SW480 (cell line): ENCODE data around the gene FAM131C.

Experiments used
- DNase-seq: peaks from one replicate; pipeline ENCODE4 v3.0.0-alpha.2; 2016; ENCODE audit warnings: low spot score

FAM131C gene

GRCh38 chr1:16101623-16102022 lies 28.2 kb upstream of the FAM131C start:
- no peak for DNase-seq

DNA sequence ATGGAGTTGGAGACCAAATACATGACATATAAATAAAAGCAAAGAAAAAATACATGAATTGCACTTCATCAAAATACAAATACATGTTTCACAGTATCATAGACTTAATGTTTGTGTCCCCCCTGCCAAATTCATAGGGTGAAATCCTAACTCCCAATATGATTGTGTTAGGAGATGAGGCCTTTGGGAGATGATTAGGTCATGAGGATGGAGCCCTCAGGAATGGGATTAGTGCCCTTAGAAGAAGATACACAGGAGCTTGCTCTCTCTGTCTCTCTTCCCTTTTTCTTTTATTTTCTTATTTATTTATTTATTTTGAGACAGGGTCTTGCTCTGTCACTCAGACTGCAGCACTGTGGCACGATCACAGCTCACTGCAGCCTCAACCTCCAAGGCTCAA lies 26.0 kb upstream of the FAM131C start:
- DNase-seq, result no peak

- DNase-seq, result no peak
Measured at GRCh38 chr1:16095447-16095846, 22.0 kb upstream of the FAM131C start.

DNA sequence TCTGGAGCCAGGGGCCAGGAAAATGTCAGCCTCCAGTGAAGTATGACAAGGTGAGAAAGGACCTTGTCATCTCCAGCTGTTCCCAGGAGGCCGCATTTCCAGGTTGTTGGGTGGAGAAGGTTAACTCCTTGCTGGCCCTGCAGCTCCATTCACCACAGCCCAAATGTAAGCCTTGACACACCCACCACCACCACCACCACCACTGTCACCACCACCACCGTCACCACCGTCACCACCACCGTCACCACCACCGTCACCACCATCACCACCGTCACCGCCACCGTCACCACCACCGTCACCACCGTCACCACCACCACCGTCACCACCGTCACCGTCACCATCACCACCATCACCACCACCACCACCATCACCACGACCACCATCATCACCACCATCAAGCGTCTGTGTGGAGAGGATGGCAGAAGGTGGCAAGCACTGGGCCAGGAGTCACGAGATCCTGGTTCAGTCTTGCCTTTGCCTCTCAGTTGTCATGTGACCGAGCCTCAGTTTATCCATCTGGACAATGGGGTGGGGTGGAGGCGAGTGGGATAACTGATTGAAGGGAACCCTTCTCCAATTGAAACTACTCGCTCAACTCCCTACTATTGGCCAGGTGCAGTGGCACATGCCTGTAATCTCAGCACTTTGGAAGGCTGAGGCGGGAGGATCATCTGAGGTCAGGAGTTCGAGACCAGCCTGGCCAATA lies 21.2 kb upstream of the FAM131C start:
- DNase-seq, result no peak

DNA sequence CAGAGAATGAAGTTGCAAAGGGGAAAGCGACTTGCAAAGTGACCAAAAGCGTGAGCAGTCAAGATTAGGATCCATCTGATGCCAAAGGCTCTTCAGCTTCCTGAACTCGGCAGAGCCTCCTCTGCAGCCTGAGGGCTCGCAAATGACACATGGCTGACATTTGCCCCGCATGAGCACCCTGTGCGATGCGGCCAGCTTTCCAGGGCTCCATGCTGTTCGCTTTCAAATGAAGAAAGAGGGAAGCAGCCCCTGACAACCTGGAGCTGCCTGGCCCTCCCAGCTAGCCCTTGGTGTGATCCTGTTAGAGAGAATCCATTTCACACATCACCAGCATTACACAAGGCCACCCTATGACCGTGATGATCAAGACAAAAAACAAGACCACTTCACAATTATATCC lies 20.2 kb upstream of the FAM131C start:
- DNase-seq, result no peak

GRCh38 chr1:16092923-16093511 lies 19.6 kb upstream of the FAM131C start:
- DNase-seq, result no peak

DNA sequence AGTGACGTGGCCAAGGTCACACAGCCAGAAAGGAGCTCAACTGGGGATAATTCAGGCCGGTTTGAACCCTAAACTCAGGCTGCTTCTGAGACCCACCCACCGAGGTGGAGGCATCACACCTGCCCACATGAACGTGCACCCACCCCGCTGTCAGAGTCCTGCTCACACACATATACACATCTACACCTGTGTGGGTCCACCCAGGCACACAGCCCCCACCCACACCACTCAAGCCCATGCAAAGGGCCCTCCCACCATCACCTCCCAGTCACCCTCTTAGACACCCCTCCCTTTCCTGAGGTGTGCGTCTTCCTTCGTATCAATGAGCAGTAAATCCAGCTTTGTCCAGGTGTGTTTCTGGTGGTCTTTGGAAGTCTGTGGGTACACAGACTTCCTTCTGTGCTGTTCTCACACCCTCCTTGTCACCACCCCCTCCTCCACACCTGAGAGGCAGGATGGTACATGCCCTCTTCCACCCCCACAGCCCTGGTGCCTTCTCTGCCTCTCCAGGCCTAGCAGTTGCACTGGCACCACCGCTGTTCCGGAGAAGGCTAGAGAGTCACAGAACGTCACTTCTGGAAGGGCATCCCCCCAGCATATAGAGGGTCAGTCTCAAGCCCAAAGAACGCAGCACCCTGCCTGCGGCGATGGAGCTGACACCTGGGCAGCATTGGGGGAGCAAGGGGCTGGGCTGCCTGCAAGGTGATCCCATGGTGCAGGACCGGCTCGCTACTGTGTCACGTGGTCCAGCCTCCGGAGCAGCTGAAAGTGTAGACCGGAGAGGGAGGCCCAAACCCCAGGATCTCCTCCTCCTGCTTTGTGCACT lies 18.9 kb upstream of the FAM131C start:
- DNase-seq, result no peak

GRCh38 chr1:16091296-16091695 lies 17.8 kb upstream of the FAM131C start:
- no peak for DNase-seq

DNA sequence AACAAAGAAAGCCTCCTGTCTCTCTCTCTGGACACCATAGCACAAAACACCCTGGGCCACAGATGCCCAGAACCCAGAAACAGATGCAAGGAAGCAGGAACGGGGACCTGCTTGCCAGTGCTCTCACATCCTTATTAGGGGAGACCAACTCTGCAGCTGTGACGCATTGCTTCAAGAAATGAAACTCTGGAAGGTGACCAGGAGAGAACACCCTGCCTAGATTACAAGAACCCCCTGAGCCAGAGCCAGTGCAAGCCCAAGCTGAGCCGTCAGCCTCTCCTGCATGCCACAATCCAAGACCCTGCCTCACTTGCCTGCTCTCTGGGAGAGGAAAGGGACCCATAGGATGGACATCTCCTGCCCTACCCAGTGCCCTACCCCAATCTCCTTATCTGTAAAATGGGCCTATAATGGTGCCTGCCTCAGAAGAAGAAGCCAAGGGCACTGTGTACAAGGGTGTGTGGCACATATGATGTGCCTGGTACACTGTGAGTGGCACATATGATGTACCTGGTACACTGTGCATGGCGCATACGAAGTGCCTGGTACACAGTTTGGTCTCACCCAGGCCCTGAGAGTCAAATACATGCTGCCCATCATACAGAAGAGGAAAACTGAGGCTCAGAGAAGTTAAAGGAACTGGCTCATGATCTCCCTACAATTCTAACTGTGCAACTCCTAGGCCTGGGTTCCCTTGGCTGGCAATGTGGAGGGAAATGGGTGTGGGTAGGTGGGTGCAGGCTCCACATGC lies 16.8 kb upstream of the FAM131C start:
- no peak for DNase-seq

DNA sequence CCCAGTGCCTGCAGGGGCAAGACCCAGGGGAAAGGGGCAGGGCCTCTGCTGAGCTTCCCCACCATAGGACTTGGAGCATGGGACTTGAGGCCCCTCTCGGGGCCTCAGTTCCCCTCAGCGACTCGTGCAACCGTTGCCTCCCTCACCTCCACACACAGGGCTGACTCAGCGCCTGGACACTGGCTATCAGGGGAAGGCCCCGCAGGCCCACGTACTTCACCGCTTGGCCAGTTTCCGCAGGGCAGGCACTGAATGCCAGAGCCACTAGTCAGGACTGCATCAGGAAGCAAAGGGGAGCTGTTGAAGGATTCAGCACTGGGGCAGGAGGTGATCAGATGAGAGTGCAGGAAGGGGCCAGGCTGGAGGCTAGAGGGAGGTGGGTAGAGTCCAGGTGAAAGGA lies 15.5 kb upstream of the FAM131C start:
- DNase-seq, result no peak

GRCh38 chr1:16088351-16088911 lies 15.0 kb upstream of the FAM131C start:
- no peak for DNase-seq

DNA sequence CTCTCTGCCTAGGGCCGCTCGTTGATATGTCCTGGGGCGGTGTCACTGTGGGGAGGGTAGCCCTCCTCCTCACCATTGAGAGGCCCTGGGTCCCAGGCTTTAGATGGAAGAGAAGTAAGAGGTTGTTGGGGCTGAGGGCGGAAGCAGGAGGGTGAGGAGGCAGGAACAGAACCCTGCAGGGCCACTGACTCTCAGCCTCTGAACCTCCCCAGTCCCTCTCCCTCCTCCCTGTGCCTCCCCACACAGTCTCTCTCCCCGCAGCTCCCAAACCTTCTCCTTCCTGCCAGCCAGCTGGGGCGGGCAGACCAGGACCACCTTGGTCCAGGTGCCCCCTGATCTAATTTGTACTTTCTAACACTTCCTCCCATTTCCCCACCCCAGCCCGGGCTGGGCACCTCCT lies 14.3 kb upstream of the FAM131C start:
- no peak for DNase-seq

- no peak for DNase-seq
Measured at GRCh38 chr1:16085522-16085921, 12.1 kb upstream of the FAM131C start.

DNA sequence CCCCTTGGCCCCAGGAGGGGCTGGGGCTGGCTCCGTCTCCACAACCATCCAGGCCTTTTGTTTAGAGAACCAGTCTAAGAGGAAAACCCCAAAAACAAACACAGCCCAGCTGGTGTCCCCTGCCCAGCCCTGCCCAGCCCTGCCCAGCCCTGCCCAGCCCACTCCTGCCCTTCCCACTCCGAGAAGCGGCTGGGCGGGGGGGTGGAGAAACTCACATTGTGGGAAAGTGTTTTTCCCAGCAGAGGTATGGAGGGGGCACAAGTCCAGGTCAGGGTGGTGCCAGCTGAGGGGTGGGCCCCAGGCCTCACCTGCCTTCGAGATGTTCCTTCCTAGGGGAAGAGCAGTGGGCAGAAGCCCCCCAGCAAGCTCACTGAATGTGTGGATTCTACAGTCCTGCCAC lies 10.0 kb upstream of the FAM131C start:
- DNase-seq, result no peak

GRCh38 chr1:16082283-16083038 lies 9.0 kb upstream of the FAM131C start:
- peak; percentile 43 for DNase-seq

DNA sequence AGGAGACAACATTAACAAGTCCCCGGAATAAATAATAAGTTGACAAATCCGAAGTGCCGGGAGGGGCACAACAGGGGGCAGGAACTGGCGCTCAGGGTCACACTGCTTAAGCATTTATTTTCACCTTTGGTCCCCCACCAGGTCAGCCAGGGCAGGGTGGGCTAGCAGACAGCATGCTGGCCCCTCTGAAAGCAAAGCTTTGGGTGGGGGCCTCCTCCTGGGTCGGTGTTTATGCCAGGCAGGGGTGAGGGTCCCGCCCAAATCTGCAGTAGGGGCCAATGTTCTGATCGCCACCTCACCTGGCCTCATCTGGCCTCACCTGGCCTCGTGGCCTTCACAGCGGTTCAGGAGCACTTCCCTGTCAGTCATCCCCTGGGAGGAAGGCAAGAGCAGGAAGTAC lies 8.2 kb upstream of the FAM131C start:
- DNase-seq, result no peak

DNA sequence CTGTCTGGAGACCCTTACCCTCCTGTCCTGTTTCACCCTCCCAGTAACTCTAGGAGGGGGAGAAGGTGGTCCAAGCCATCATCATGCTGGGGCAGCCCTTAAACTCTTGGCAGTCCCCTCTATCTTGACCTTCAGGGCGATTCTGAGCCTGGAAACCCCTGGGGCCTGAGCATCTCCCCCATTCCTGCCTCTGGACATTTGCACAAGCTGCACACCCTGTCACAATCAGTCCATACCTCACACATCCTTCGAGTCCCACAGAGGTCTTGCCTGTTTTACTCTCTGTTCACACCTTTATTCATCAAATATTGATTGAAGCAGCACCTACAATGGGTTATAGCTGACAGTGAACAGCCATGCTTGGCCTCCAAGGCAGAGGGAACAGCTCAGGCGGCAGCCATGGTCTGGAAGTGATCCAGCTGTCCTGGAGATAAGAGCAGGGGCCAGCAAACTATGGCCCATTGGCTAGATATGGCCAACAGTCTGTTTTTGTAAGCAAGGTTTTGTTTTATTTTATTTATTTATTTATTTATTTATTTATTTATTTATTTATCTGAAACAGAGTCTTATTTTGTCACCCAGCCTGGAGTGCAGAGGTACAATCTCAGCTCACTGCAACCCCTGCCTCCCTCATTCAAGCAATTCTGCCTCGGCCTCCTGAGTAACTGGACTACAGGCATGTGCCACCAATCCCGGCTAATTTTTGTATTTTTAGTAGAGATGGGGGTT lies 7.1 kb upstream of the FAM131C start:
- no peak for DNase-seq

GRCh38 chr1:16078925-16079656 lies 5.6 kb upstream of the FAM131C start:
- DNase-seq, result peak; percentile 82

GRCh38 chr1:16077406-16078245 lies 4.2 kb upstream of the FAM131C start:
- DNase-seq, result no peak
